WTC11 (cell line): ENCODE results near the gene LAMA3. TPM values are rescaled to one million over a fixed set of nuclear protein-coding genes. Genes with fewer than 3 reads are reported as not detected.

Experiments used
- ATAC-seq: fragments of 200-7000 bp; cut with Tn5 transposase; 2 replicates; pipeline ENCODE4 v1.10.0; 2021; ENCODE audit warnings: mild to moderate bottlenecking, moderate library complexity
- CTCF ChIA-PET: fragments of 300-600 bp; sonication (Branson Sonifier 250); formaldehyde crosslinking; loops from one replicate; lab custom pipeline; 2021; ENCODE audit warnings: antibody characterized with exemption; lab: Charles Lee
- POLR2A ChIA-PET: fragments of 350-600 bp; sonication (Branson Sonifier 250); formaldehyde crosslinking; loops from one replicate; lab custom pipeline; 2021; ENCODE audit warnings: antibody characterized with exemption; lab: Charles Lee
- DNase-seq: peaks from one replicate; pipeline ENCODE4 v3.0.0; 2021; ENCODE audit warnings: low spot score
- H3K27ac Mint-ChIP-seq: 2 replicates; pipeline ENCODE4 v1.8.0; 2021; ENCODE audit warnings: mixed read lengths
- H3K27me3 Mint-ChIP-seq: 2 replicates; pipeline ENCODE4 v1.8.0; 2021; ENCODE audit warnings: low read depth, mild to moderate bottlenecking, moderate library complexity, mixed read lengths
- H3K36me3 Mint-ChIP-seq: 2 replicates; pipeline ENCODE4 v1.8.0; 2021; ENCODE audit warnings: mixed read lengths
- H3K4me1 Mint-ChIP-seq: 2 replicates; pipeline ENCODE4 v1.8.0; 2022; ENCODE audit warnings: mixed read lengths
- H3K4me3 Mint-ChIP-seq: 2 replicates; pipeline ENCODE4 v1.8.0; 2021; ENCODE audit warnings: mild to moderate bottlenecking, moderate library complexity, mixed read lengths
- H3K9me3 Mint-ChIP-seq: 2 replicates; pipeline ENCODE4 v1.8.0; 2021; ENCODE audit warnings: mixed read lengths
- ATF2 ChIP-seq: sonication (generic); formaldehyde crosslinking; IDR thresholded peaks from 2 replicates; pipeline ENCODE4 v1.8.1; 2022; ENCODE audit warnings: low read depth, missing genetic modification reagents, borderline replicate concordance
- ERG ChIP-seq: fragments of 250-450 bp; sonication (Bioruptor Pico); IDR thresholded peaks from 2 replicates; pipeline ENCODE4 v1.8.0; 2021; ENCODE audit warnings: mild to moderate bottlenecking
- GABPB1 ChIP-seq: sonication (generic); formaldehyde crosslinking; IDR thresholded peaks from 2 replicates; pipeline ENCODE4 v1.8.1; 2023; ENCODE audit warnings: mild to moderate bottlenecking, missing genetic modification reagents
- GRHL2 ChIP-seq: fragments of 250-450 bp; sonication (Bioruptor Pico); IDR thresholded peaks from 2 replicates; pipeline ENCODE4 v1.8.0; 2022; ENCODE audit warnings: mild to moderate bottlenecking, moderate library complexity; ENCODE audit not compliant: insufficient replicate concordance, severe bottlenecking
- NFATC4 ChIP-seq: fragments of 250-450 bp; sonication (Bioruptor Pico); IDR thresholded peaks from 2 replicates; pipeline ENCODE4 v1.9.0; 2021; ENCODE audit warnings: mild to moderate bottlenecking
- OVOL2 ChIP-seq: fragments of 250-450 bp; sonication (Bioruptor Pico); IDR thresholded peaks from 2 replicates; pipeline ENCODE4 v1.9.0; 2021; ENCODE audit warnings: mild to moderate bottlenecking, borderline replicate concordance
- PREB ChIP-seq: sonication (generic); formaldehyde crosslinking; IDR thresholded peaks from 2 replicates; pipeline ENCODE4 v1.8.1; 2022; ENCODE audit warnings: mild to moderate bottlenecking, missing genetic modification reagents, moderate library complexity, borderline replicate concordance
- RELA ChIP-seq: sonication (generic); formaldehyde crosslinking; IDR thresholded peaks from 2 replicates; pipeline ENCODE4 v1.8.1; 2022; ENCODE audit warnings: missing genetic modification reagents, mild to moderate bottlenecking, borderline replicate concordance
- SP1 ChIP-seq: sonication (generic); formaldehyde crosslinking; conservative IDR thresholded peaks from 2 replicates; pipeline ENCODE4 v1.8.1; 2022; ENCODE audit warnings: missing genetic modification reagents
- TEAD4 ChIP-seq: sonication (generic); formaldehyde crosslinking; IDR thresholded peaks from 2 replicates; pipeline ENCODE4 v1.8.0; 2022; ENCODE audit warnings: mild to moderate bottlenecking, missing genetic modification reagents
- ZNF138 ChIP-seq: sonication (generic); formaldehyde crosslinking; conservative IDR thresholded peaks from 2 replicates; pipeline ENCODE4 v1.8.1; 2022; ENCODE audit warnings: mild to moderate bottlenecking, moderate library complexity, missing genetic modification reagents
- ZNF219 ChIP-seq: sonication (generic); formaldehyde crosslinking; IDR thresholded peaks from 2 replicates; pipeline ENCODE4 v1.8.0; 2023; ENCODE audit warnings: missing genetic modification reagents, mild to moderate bottlenecking, borderline replicate concordance
- ZNF532 ChIP-seq: fragments of 250-450 bp; sonication (Bioruptor Pico); IDR thresholded peaks from 2 replicates; pipeline ENCODE4 v1.9.0; 2021; ENCODE audit warnings: mild to moderate bottlenecking, borderline replicate concordance
- ZSCAN18 ChIP-seq: fragments of 250-450 bp; sonication (Bioruptor Pico); IDR thresholded peaks from 2 replicates; pipeline ENCODE4 v2.1.2; 2022; ENCODE audit warnings: mild to moderate bottlenecking, moderate library complexity
- total RNA-seq: library from RNA; stranded (reverse); gene quantifications from 3 replicates; pipeline ENCODE4 v1.2.3, GENCODE V29; 2021

LAMA3 gene
- total RNA-seq, 1 experiment from 2014 or later = 0.83 TPM

- TF ChIP-seq ZNF532 (no peak), SP1 (no peak), PREB (CRISPR knock-in tag) (no peak), TEAD4 (CRISPR knock-in tag) (no peak)
These were observed 205.5 kb downstream of the LAMA3 start (continued) for GRCh38 chr18:23894661-23895175.

GRCh38 chr18:23897291-23897690 is 208.0 kb downstream of the LAMA3 start:
- DNase-seq (no peak), ATAC-seq (no peak)
- Mint-ChIP-seq H3K4me1 (peaks cover 11% of the 10 kb centered on the region), H3K9me3 (no peaks in the 10 kb centered on the region), H3K4me3 (no peak overlapping the region), H3K36me3 (no peaks in the 10 kb centered on the region), H3K27me3 (no peaks in the 10 kb centered on the region), H3K27ac (no peak overlapping the region)
- TF ChIP-seq ZNF219 (CRISPR knock-in tag) = no peak
- TF ChIP-seq GABPB1 = no peak
- ChIA-PET CTCF (interaction anchor here (1.0 kb wide), 1 partner anchor 21 kb away, joined by 4 read pairs; no protein-coding TSS in a partner anchor), POLR2A (interaction anchor here (0.6 kb wide), 1 partner anchor 219 kb away, joined by 5 read pairs; no protein-coding TSS in a partner anchor)

- POLR2A ChIA-PET = interaction anchor here (0.6 kb wide), 1 partner anchor 219 kb away, joined by 5 read pairs; no protein-coding TSS in a partner anchor
- no peak for TF ChIP-seq OVOL2 (CRISPR knock-in tag)
- TF ChIP-seq ERG = no peak
- TF ChIP-seq ZNF138 (CRISPR knock-in tag) = no peak
- TF ChIP-seq GRHL2 (CRISPR knock-in tag) = no peak
- TF ChIP-seq RELA (CRISPR knock-in tag) = no peak
- TF ChIP-seq NFATC4 (CRISPR knock-in tag) = no peak
- TF ChIP-seq ZSCAN18 (CRISPR knock-in tag) = no peak
- no peak for TF ChIP-seq ATF2 (CRISPR knock-in tag)
- peaks cover 11% of the 10 kb centered on the region for H3K4me1 Mint-ChIP-seq
- H3K36me3 Mint-ChIP-seq = no peaks in the 10 kb centered on the region
- H3K27ac Mint-ChIP-seq = no peak overlapping the region
- H3K4me3 Mint-ChIP-seq = no peak overlapping the region
- DNase-seq = no peak
- CTCF ChIA-PET = interaction anchor here (1.0 kb wide), 1 partner anchor 21 kb away, joined by 4 read pairs; no protein-coding TSS in a partner anchor
- no peak for ATAC-seq
- H3K27me3 Mint-ChIP-seq = no peaks in the 10 kb centered on the region
- no peaks in the 10 kb centered on the region for H3K9me3 Mint-ChIP-seq
These were observed 208.5 kb downstream of the LAMA3 start for GRCh38 chr18:23897733-23898132.
